GM21390 (cell line): ENCODE data around the gene FBXO42.
A peak's percentile ranks its signal among the peaks of the same experiment; 100 is the strongest.

Experiments
- ATAC-seq: cut with Tn5 transposase; IDR thresholded peaks from one replicate; pipeline ENCODE4 v1.9.1; 2021; ENCODE audit not compliant: unreplicated experiment

Gene FBXO42

GRCh38 chr1:16351994-16352841 lies at the start of gene FBXO42:
TSS of gene FBXO42 (minus strand) at chr1:16352480. CDS start at chr1:16315418, 37,062 bp downstream.
- peak; percentile 80 for ATAC-seq

GRCh38 chr1:16398371-16398953 lies 46.2 kb upstream of the FBXO42 start:
- ATAC-seq: no peak

GRCh38 chr1:16397120-16397519 lies 44.8 kb upstream of the FBXO42 start:
- ATAC-seq: no peak

GRCh38 chr1:16396591-16396990 lies 44.3 kb upstream of the FBXO42 start:
- no peak for ATAC-seq

GRCh38 chr1:16394977-16395376 lies 42.7 kb upstream of the FBXO42 start:
- no peak for ATAC-seq

- ATAC-seq: no peak
Observed at GRCh38 chr1:16393570-16394521, 41.6 kb upstream of the FBXO42 start.

GRCh38 chr1:16392740-16393569 lies 40.7 kb upstream of the FBXO42 start:
- no peak for ATAC-seq

GRCh38 chr1:16391411-16391810 lies 39.1 kb upstream of the FBXO42 start:
- ATAC-seq: no peak

- no peak for ATAC-seq
Observed at GRCh38 chr1:16387201-16388188, 35.2 kb upstream of the FBXO42 start.

- ATAC-seq: no peak
Observed at GRCh38 chr1:16386454-16387113, 34.3 kb upstream of the FBXO42 start.

- ATAC-seq: no peak
Observed at GRCh38 chr1:16385659-16386453, 33.6 kb upstream of the FBXO42 start.

GRCh38 chr1:16383888-16384287 lies 31.6 kb upstream of the FBXO42 start:
- no peak for ATAC-seq

- ATAC-seq: no peak
Observed at GRCh38 chr1:16380868-16381267, 28.6 kb upstream of the FBXO42 start.

- ATAC-seq: no peak
Observed at GRCh38 chr1:16378443-16378842, 26.2 kb upstream of the FBXO42 start.

GRCh38 chr1:16376971-16377370 lies 24.7 kb upstream of the FBXO42 start:
- no peak for ATAC-seq

GRCh38 chr1:16375521-16376340 lies 23.5 kb upstream of the FBXO42 start:
- ATAC-seq: no peak

- no peak for ATAC-seq
Observed at GRCh38 chr1:16374266-16374665, 22.0 kb upstream of the FBXO42 start.
